Measurements from ENCODE around the gene PABPN1. TPM values are rescaled to one million over a fixed set of nuclear protein-coding genes. Genes with fewer than 3 reads are reported as not detected.

PABPN1 gene
- total and polyA plus RNA-seq, 2 of the 13 experiments (the other 11 are each of a cell fraction or from before 2014, with no cell fraction given) = 233 to 524 TPM

DNA sequence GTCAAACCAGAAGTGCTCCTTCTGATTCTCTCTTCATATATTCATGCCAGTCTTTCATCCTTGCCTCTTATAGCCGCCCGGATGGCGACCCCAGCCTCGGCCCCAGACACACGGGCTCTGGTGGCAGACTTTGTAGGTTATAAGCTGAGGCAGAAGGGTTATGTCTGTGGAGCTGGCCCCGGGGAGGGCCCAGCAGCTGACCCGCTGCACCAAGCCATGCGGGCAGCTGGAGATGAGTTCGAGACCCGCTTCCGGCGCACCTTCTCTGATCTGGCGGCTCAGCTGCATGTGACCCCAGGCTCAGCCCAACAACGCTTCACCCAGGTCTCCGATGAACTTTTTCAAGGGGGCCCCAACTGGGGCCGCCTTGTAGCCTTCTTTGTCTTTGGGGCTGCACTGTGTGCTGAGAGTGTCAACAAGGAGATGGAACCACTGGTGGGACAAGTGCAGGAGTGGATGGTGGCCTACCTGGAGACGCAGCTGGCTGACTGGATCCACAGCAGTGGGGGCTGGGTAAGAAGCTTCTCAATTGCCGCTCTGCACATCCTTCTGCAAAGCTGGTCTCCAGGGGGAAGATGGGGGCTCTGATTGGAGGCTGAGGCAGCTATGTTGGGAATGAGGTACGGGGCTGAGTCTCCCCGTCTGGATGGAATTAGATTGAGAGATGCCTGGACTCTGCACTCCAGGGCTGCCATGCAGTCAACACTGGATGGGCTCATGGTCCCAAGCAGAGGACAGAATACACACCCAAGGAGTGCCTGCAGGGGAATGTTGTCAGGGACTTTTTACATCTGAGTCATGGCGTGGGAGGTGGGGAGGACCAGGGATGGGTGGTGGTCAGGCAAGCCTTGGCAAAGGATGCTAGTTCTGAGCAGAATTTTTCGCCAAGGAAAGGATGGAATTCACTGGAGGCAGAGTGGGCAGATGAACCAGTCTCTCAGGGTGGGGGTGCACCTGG lies 13.3 kb upstream of the PABPN1 start (continued):
- TF ChIP-seq RBM39 (IDR thresholded peaks at IDR 0.05; ENCODE audit: low read depth, low read length, poor library complexity, severe bottlenecking) = peak; percentile 10
- TF ChIP-seq ZNF10 (CRISPR knock-in tag; IDR thresholded peaks at IDR 0.05; ENCODE audit: borderline replicate concordance, low read depth) = no peak
- TF ChIP-seq ZNF777 (CRISPR knock-in tag; IDR thresholded peaks at IDR 0.05) = no peak
- peak; percentile 58 for TF ChIP-seq TEAD3 (CRISPR knock-in tag; optimal IDR thresholded peaks at IDR 0.05; ENCODE audit: borderline replicate concordance)
- TF ChIP-seq PAWR (CRISPR knock-in tag; IDR thresholded peaks at IDR 0.05; ENCODE audit: borderline replicate concordance) = no peak
- no peak for TF ChIP-seq ZNF607 (CRISPR knock-in tag; IDR thresholded peaks at IDR 0.05; ENCODE audit: borderline replicate concordance)
- TF ChIP-seq SALL1 (CRISPR knock-in tag; IDR thresholded peaks at IDR 0.05) = no peak
- no peak for TF ChIP-seq SOX6 (IDR thresholded peaks at IDR 0.05)
- TF ChIP-seq SOX6 (CRISPR knock-in tag; IDR thresholded peaks at IDR 0.05) = no peak

DNA sequence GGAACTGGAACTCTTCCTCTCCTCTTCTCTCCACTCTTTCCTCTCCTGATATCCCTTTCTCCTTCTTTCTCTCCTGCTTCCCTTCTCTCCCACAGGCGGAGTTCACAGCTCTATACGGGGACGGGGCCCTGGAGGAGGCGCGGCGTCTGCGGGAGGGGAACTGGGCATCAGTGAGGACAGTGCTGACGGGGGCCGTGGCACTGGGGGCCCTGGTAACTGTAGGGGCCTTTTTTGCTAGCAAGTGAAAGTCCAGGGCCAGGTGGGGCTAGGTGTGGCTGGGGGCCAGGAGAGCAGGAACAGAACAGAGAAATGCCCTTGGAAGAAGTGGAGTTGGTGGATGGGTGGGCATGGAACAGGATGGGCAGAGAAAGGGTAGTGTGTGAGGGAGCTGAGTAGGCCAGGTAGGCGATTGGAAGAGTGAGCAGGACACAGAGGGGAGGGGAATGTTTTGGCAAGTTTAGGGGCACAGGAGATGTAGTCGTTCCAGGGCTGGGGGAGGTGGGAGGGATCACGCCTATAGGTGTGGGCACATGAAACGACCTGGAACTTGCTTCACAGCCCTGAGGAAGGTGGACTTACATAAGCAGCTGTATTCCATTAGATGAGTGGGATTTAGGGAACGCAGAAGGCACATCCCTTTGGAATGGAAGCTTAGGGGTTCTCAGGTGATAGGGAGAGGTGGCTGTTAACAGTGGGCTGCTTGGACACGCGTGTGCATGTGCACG lies 12.4 kb upstream of the PABPN1 start:
- POLR2A ChIA-PET = interaction anchor here (1.3 to 18.7 kb wide), 3 partner anchors 13 to 247 kb away, joined by 3 to 1053 read pairs (median 4); partner anchors contain the start of gene PABPN1
- no peak overlapping the region; the same call in 1 of the 2 replicates for H3K9ac ChIP-seq (ENCODE audit: insufficient read depth, low read depth, low read length)
- in situ Hi-C loops (cut with HindIII; ENCODE audit: extremely low pct_ligation_motif_present, low pct_unique_long_range_greater_than_20kb) = loop anchor here (25.0 kb wide), 1 partner anchor 828 kb away; the partner anchor contains the start of genes EMC9, FITM1, PSME1 and PSME2
- 0 out of 2 replicates have a peak, but pooled peaks have one; percentile 5 for TF ChIP-seq ZNF430 (CRISPR knock-in tag; IDR thresholded peaks at IDR 0.05)
- TF ChIP-seq POLR2A (IDR thresholded peaks at IDR 0.05; ENCODE audit: insufficient read depth in 1 of 2, low read depth in 2 of 2, low read length in 2 of 2) = peak in 1 of 2 experiments; percentile 49; a peak in 1 of 4 replicates
- TF ChIP-seq, protein P1, sequence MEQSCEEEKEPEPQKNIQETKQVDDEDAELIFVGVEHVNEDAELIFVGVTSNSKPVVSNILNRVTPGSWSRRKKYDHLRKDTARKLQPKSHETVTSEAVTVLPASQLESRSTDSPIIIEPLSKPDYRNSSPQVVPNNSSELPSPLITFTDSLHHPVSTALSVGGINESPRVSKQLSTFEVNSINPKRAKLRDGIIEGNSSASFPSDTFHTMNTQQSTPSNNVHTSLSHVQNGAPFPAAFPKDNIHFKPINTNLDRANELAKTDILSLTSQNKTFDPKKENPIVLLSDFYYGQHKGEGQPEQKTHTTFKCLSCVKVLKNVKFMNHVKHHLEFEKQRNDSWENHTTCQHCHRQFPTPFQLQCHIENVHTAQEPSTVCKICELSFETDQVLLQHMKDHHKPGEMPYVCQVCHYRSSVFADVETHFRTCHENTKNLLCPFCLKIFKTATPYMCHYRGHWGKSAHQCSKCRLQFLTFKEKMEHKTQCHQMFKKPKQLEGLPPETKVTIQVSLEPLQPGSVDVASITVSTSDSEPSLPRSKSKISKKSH (CRISPR knock-in tag; IDR thresholded peaks at IDR 0.05; ENCODE audit: borderline replicate concordance) = 0 out of 2 replicates have a peak, but pooled peaks have one; percentile 46
- 0 out of 2 replicates have a peak, but pooled peaks have one; percentile 27 for TF ChIP-seq RBFOX2 (IDR thresholded peaks at IDR 0.05; ENCODE audit: low read depth, low read length)
- TF ChIP-seq, protein P2, sequence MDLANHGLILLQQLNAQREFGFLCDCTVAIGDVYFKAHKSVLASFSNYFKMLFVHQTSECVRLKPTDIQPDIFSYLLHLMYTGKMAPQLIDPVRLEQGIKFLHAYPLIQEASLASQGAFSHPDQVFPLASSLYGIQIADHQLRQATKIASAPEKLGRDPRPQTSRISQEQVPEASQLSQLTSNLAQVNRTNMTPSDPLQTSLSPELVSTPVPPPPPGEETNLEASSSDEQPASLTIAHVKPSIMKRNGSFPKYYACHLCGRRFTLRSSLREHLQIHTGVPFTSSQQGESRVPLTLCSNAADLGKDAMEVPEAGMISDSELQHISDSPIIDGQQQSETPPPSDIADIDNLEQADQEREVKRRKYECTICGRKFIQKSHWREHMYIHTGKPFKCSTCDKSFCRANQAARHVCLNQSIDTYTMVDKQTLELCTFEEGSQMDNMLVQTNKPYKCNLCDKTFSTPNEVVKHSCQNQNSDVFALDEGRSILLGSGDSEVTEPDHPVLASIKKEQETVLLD (CRISPR knock-in tag; IDR thresholded peaks at IDR 0.05; ENCODE audit: low read depth) = no peak
- TF ChIP-seq AGO1 (IDR thresholded peaks at IDR 0.05; ENCODE audit: low read depth, low read length, poor library complexity, severe bottlenecking) = peak; percentile 30
- TF ChIP-seq ZC3H4 (CRISPR knock-in tag; IDR thresholded peaks at IDR 0.05; ENCODE audit: borderline replicate concordance) = no peak; the same call in 1 of the 2 replicates
- no peak for TF ChIP-seq PCBP2 (optimal IDR thresholded peaks at IDR 0.05; ENCODE audit: low read depth, low read length, poor library complexity, severe bottlenecking)
- TF ChIP-seq POLR2G (IDR thresholded peaks at IDR 0.05; ENCODE audit: low read depth, low read length) = peak; percentile 15; the same call in 1 of the 2 replicates

More for the DNA sequence above, 12.4 kb upstream of the PABPN1 start:
- Histone ChIP-seq H3K36me3 (replicated peaks in 1 of 2; ENCODE audit: control insufficient read depth in 1 of 2, insufficient read depth in 2 of 2, low read length in 2 of 2) (peaks cover 27 to 38% of the 10 kb centered on the region in 2 experiments), H3K9me3 (ENCODE audit: low read length) (no peaks in the 10 kb centered on the region), H3K4me2 (ENCODE audit: low read depth, low read length) (peak overlapping the region; percentile 96; the same call in 1 of the 2 replicates), H3K27ac (ENCODE audit: extremely low read length, insufficient read depth, low read length) (no peak overlapping the region), H3K4me3 (replicated peaks in 1 of 3; ENCODE audit: insufficient read depth in 1 of 3, low read depth in 2 of 3, low read length in 3 of 3) (peak overlapping the region in 1 of 3 experiments; percentile 99; a peak in 2 of 6 replicates), H3K79me2 (ENCODE audit: insufficient read depth, low read length) (peaks cover 34% of the 10 kb centered on the region), H3K4me1 (ENCODE audit: insufficient read depth, low read length) (peaks cover 47% of the 10 kb centered on the region), H4K20me1 (ENCODE audit: insufficient read depth, low read length) (no peaks in the 10 kb centered on the region), H3K27me3 (ENCODE audit: control insufficient read depth in 1 of 2, insufficient read depth in 2 of 2, low read length in 2 of 2) (no peaks in the 10 kb centered on the region; a peak in 1 of 5 replicates), H2AFZ (ENCODE audit: low read length) (no peak overlapping the region)
- WGBS (ENCODE audit: low lambda C conversion rate) = 96% methylated on average over 17 of the region's 17 CpGs
- ATAC-seq (no peak), DNase-seq (ENCODE audit: low spot score) (no peak), FAIRE-seq (no peak)
- no TSS peak for BruUV-seq (replicated peaks)
- intact Hi-C loops (cut with micrococcal nuclease; ENCODE audit: unreplicated experiment) = loop anchor here (10.0 kb wide), 3 partner anchors 324 to 986 kb away; partner anchors contain the start of genes AJUBA, DCAF11, DHRS1 and NOP9
- CTCF ChIA-PET (ENCODE audit: low intra/inter-chr PET ratio, low total read pairs) = no interaction called here
